PC-9 (cell line): Measurements from ENCODE around the gene KRTAP5-6.

Experiments
- CTCF ChIP-seq: fragments of 200-600 bp; sonication (generic); conservative IDR thresholded peaks from 2 replicates; pipeline ENCODE4 v1.6.1; 2017; ENCODE audit warnings: mixed run types, antibody characterized with exemption, mild to moderate bottlenecking, moderate library complexity
- EZH2 ChIP-seq: fragments of 200-600 bp; sonication (generic); IDR thresholded peaks from 2 replicates; pipeline ENCODE4 v1.8.0; 2017; ENCODE audit warnings: antibody characterized with exemption, low read depth

- TF ChIP-seq CTCF (no peak), EZH2 (no peak)
Measured at GRCh38 chr11:1674173-1675131, 22.5 kb upstream of the KRTAP5-6 start.
